DND-41 (cell line): Measurements from ENCODE around the gene CTDSP2.

Experiments
- ATAC-seq: fragments of 200-7000 bp; cut with Tn5 transposase; 3 replicates; pipeline ENCODE4 v1.9.1; 2021; ENCODE audit warnings: low read depth; ENCODE audit not compliant: insufficient read depth
- DNase-seq: peaks from one replicate; pipeline ENCODE4 v3.0.0-alpha.2; 2020
- H2AFZ ChIP-seq: 2 replicates; pipeline ENCODE4 v1.6.0; 2012; ENCODE audit warnings: low read depth, low read length
- H3K27ac ChIP-seq: 2 replicates; pipeline ENCODE4 v1.5.1; 2012; ENCODE audit warnings: low read length, inconsistent platforms
- H3K27me3 ChIP-seq: fragments of 200-600 bp; sonication (generic); 2 replicates; pipeline ENCODE4 v1.6.0; 2012; ENCODE audit warnings: low read length, mild to moderate bottlenecking, inconsistent platforms; ENCODE audit not compliant: insufficient read depth, poor library complexity
- H3K36me3 ChIP-seq: 2 replicates; pipeline ENCODE4 v1.5.1; 2012; ENCODE audit warnings: low read length, inconsistent platforms; ENCODE audit not compliant: insufficient read depth
- H3K4me1 ChIP-seq: 2 replicates; pipeline ENCODE4 v1.5.1; 2012; ENCODE audit warnings: mild to moderate bottlenecking, low read length; ENCODE audit not compliant: insufficient read depth
- H3K4me2 ChIP-seq: 2 replicates; pipeline ENCODE4 v1.6.0; 2012; ENCODE audit warnings: mild to moderate bottlenecking, moderate library complexity, low read length, inconsistent platforms; ENCODE audit not compliant: insufficient read depth
- H3K4me3 ChIP-seq, 2 experiments: fragments of 200-600 bp in 1 of 2; shearing (Covaris generic) in 1 of 2; 2 replicates each; pipeline ENCODE4 v1.5.1; 2012 to 2016; ENCODE audit warnings: inconsistent platforms in 2 of 2, low read length in 2 of 2, mild to moderate bottlenecking in 2 of 2, low read depth in 1 of 2, moderate library complexity in 1 of 2
- H3K79me2 ChIP-seq: 2 replicates; pipeline ENCODE4 v1.6.0; 2012; ENCODE audit warnings: low read length, inconsistent platforms; ENCODE audit not compliant: insufficient read depth
- H3K9ac ChIP-seq: 2 replicates; pipeline ENCODE4 v1.6.0; 2012; ENCODE audit warnings: low read depth, mild to moderate bottlenecking, inconsistent platforms, low read length, moderate library complexity
- H3K9me3 ChIP-seq: 2 replicates; pipeline ENCODE4 v1.5.1; 2012; ENCODE audit warnings: low read length, moderate library complexity, mild to moderate bottlenecking, inconsistent platforms; ENCODE audit not compliant: insufficient read depth, severe bottlenecking
- H4K20me1 ChIP-seq: 2 replicates; pipeline ENCODE4 v1.6.0; 2012; ENCODE audit warnings: low read length; ENCODE audit not compliant: insufficient read depth
- CTCF ChIP-seq: IDR thresholded peaks from 2 replicates; pipeline ENCODE4 v1.5.1; 2012; ENCODE audit warnings: borderline replicate concordance, low read length, moderate library complexity, mild to moderate bottlenecking; ENCODE audit not compliant: poor library complexity, severe bottlenecking; ENCODE audit errors: extremely low read depth
- EZH2 ChIP-seq: IDR thresholded peaks from 3 replicates; pipeline ENCODE4 v1.6.1; 2012; ENCODE audit warnings: borderline replicate concordance, low read depth, mild to moderate bottlenecking, moderate library complexity, low read length, inconsistent platforms; ENCODE audit not compliant: severe bottlenecking

Gene CTDSP2

GRCh38 chr12:57891542-57892228 is 45.2 kb upstream of the CTDSP2 start:
- H2AFZ ChIP-seq: no peak overlapping the region
- no peak overlapping the region for H3K4me2 ChIP-seq
- DNase-seq: no peak
- no peak for TF ChIP-seq CTCF
- no peak for TF ChIP-seq EZH2
- H3K36me3 ChIP-seq: no peaks in the 10 kb centered on the region
- H3K4me1 ChIP-seq: no peaks in the 10 kb centered on the region; the same call in 1 of the 2 replicates
- no peaks in the 10 kb centered on the region for H4K20me1 ChIP-seq
- no peak for ATAC-seq
- no peaks in the 10 kb centered on the region for H3K79me2 ChIP-seq
- no peak overlapping the region for H3K9ac ChIP-seq
- no peak overlapping the region for H3K4me3 ChIP-seq
- no peaks in the 10 kb centered on the region for H3K9me3 ChIP-seq
- peaks cover 29% of the 10 kb centered on the region for H3K27me3 ChIP-seq
- H3K27ac ChIP-seq: no peak overlapping the region

- Histone ChIP-seq H3K4me2 (no peak overlapping the region), H3K9ac (no peak overlapping the region), H3K9me3 (no peaks in the 10 kb centered on the region), H3K4me3 (no peak overlapping the region), H3K27ac (no peak overlapping the region), H3K79me2 (no peaks in the 10 kb centered on the region), H3K36me3 (no peaks in the 10 kb centered on the region), H4K20me1 (no peaks in the 10 kb centered on the region), H3K27me3 (peaks cover 29% of the 10 kb centered on the region), H2AFZ (0 out of 2 replicates have a peak overlapping the region, but pooled peaks have one; percentile 9), H3K4me1 (no peaks in the 10 kb centered on the region; the same call in 1 of the 2 replicates)
- TF ChIP-seq EZH2 (no peak), CTCF (no peak)
- ATAC-seq (no peak), DNase-seq (no peak)
Measured at GRCh38 chr12:57890191-57891115, 43.9 kb upstream of the CTDSP2 start.

GRCh38 chr12:57889500-57889989 is 43.0 kb upstream of the CTDSP2 start:
- Histone ChIP-seq H3K27me3 (peaks cover 29% of the 10 kb centered on the region), H3K4me2 (no peak overlapping the region), H3K9me3 (peaks cover 2% of the 10 kb centered on the region), H3K4me1 (no peaks in the 10 kb centered on the region; the same call in 1 of the 2 replicates), H3K27ac (no peak overlapping the region), H3K4me3 (no peak overlapping the region), H3K36me3 (no peaks in the 10 kb centered on the region), H2AFZ (no peak overlapping the region), H3K9ac (no peak overlapping the region), H3K79me2 (no peaks in the 10 kb centered on the region), H4K20me1 (no peaks in the 10 kb centered on the region)
- no peak for ATAC-seq
- TF ChIP-seq CTCF (no peak), EZH2 (no peak)
- DNase-seq: no peak
